H1 (cell line): ENCODE measurements around the gene PMP22. TPM values are rescaled to one million over a fixed set of nuclear protein-coding genes. Genes with fewer than 3 reads are reported as not detected.

Experiments used
- CTCF ChIA-PET: fragments of 300-600 bp; sonication (Branson Sonifier 250); formaldehyde crosslinking; loops from one replicate; lab custom pipeline; 2021; ENCODE audit not compliant: partially characterized antibody; lab: Charles Lee
- POLR2A ChIA-PET: fragments of 300-600 bp; sonication (Branson Sonifier 250); formaldehyde crosslinking; loops from one replicate; lab custom pipeline; 2021; ENCODE audit warnings: inconsistent platforms; ENCODE audit not compliant: partially characterized antibody; lab: Charles Lee
- DNase-seq, 2 experiments: peaks; one replicate each; pipeline versions ENCODE4 v3.0.0 to v3.0.0-alpha.2; 2010 to 2022; ENCODE audit warnings: low spot score in 2 of 2, low read depth in 1 of 2, mixed read lengths in 1 of 2
- FAIRE-seq: peaks from 2 replicates; lab custom pipeline; 2011; peaks lifted over from hg19 to GRCh38; lab: Jason Lieb, UNC
- H2AFZ ChIP-seq: 2 replicates; pipeline ENCODE4 v1.8.1; 2012; ENCODE audit warnings: low read length, inconsistent platforms
- H2AK5ac ChIP-seq: 2 replicates; pipeline ENCODE4 v1.6.1; 2013; ENCODE audit warnings: low read depth, low read length
- H2BK120ac ChIP-seq: replicated peaks from 2 replicates; pipeline ENCODE3; 2013; ENCODE audit warnings: low read depth, low read length, inconsistent platforms
- H2BK12ac ChIP-seq: 2 replicates; pipeline ENCODE4 v1.6.1; 2013; ENCODE audit warnings: low read depth, low read length
- H2BK15ac ChIP-seq: 2 replicates; pipeline ENCODE4 v1.6.1; 2013; ENCODE audit warnings: low read length
- H2BK20ac ChIP-seq: 2 replicates; pipeline ENCODE4 v1.6.1; 2013; ENCODE audit warnings: low read length
- H2BK5ac ChIP-seq: 2 replicates; pipeline ENCODE4 v1.6.1; 2013; ENCODE audit warnings: low read depth, low read length
- H3K14ac ChIP-seq: 2 replicates; pipeline ENCODE4 v1.6.1; 2013; ENCODE audit warnings: inconsistent platforms; ENCODE audit not compliant: insufficient read length
- H3K18ac ChIP-seq: 2 replicates; pipeline ENCODE4 v1.6.1; 2013; ENCODE audit warnings: low read length; ENCODE audit errors: extremely low read depth
- H3K23ac ChIP-seq: 2 replicates; pipeline ENCODE4 v1.6.1; 2013; ENCODE audit warnings: inconsistent platforms; ENCODE audit not compliant: insufficient read length
- H3K23me2 ChIP-seq: 2 replicates; pipeline ENCODE4 v1.6.1; 2013; ENCODE audit warnings: low read depth, low read length
- H3K27ac ChIP-seq: 2 replicates; pipeline ENCODE4 v1.6.1; 2011; ENCODE audit warnings: low read depth, low read length, inconsistent platforms
- H3K27me3 ChIP-seq, 4 experiments: replicated peaks in 1 of 4; 1 replicate in 1 of 4; 2 replicates in 3 of 4; pipeline versions ENCODE4 v1.6.1 to v1.8.1; 2011 to 2013; ENCODE audit warnings: low read length in 3 of 4, mild to moderate bottlenecking in 3 of 4, inconsistent platforms in 2 of 4, mixed read lengths in 2 of 4, moderate library complexity in 1 of 4; ENCODE audit not compliant: control insufficient read depth in 3 of 4, insufficient read depth in 3 of 4; ENCODE audit errors: extremely low read depth in 1 of 4
- H3K36me3 ChIP-seq, 4 experiments: 2 replicates each; pipeline versions ENCODE4 v1.6.1 to v1.8.1; 2011 to 2013; ENCODE audit warnings: mild to moderate bottlenecking in 4 of 4, low read length in 3 of 4, moderate library complexity in 2 of 4, control low read depth in 1 of 4, inconsistent platforms in 1 of 4; ENCODE audit not compliant: insufficient read depth in 4 of 4, control insufficient read depth in 2 of 4
- H3K4ac ChIP-seq: replicated peaks from 2 replicates; pipeline ENCODE3; 2013; ENCODE audit warnings: low read length, low read depth, mixed read lengths, inconsistent platforms; ENCODE audit not compliant: insufficient read length
- H3K4me1 ChIP-seq, 4 experiments: replicated peaks in 1 of 4; 1 replicate in 1 of 4; 2 replicates in 3 of 4; pipeline versions ENCODE4 v1.6.1 to v1.8.1; 2011 to 2013; ENCODE audit warnings: low read length in 3 of 4, inconsistent platforms in 2 of 4, mixed read lengths in 1 of 4; ENCODE audit not compliant: insufficient read depth in 4 of 4, control insufficient read depth in 3 of 4
- H3K4me2 ChIP-seq, 2 experiments: 2 replicates each; pipeline versions ENCODE4 v1.6.1 to v1.8.1; 2011 to 2013; ENCODE audit warnings: low read depth in 2 of 2, low read length in 2 of 2, control low read depth in 1 of 2, inconsistent platforms in 1 of 2, mild to moderate bottlenecking in 1 of 2; ENCODE audit not compliant: insufficient read depth in 1 of 2
- H3K4me3 ChIP-seq, 4 experiments: fragments of 200-600, 300-600 bp in 1 of 4; sonication (generic), shearing (Covaris generic), sonication (Bioruptor Twin) in 1 of 4; 2 replicates each; pipeline versions ENCODE4 v1.5.1 to v1.8.1; 2011 to 2016; ENCODE audit warnings: low read length in 4 of 4, low read depth in 3 of 4, control low read depth in 2 of 4, inconsistent platforms in 2 of 4, mild to moderate bottlenecking in 2 of 4, mixed read lengths in 1 of 4, moderate library complexity in 1 of 4; ENCODE audit not compliant: insufficient read depth in 2 of 4; ENCODE audit errors: extremely low read depth in 1 of 4
- H3K56ac ChIP-seq: replicated peaks from 2 replicates; pipeline ENCODE3; 2013; ENCODE audit warnings: low read depth, mild to moderate bottlenecking, mixed read lengths, low read length, inconsistent platforms; ENCODE audit not compliant: insufficient read length
- H3K79me1 ChIP-seq: 2 replicates; pipeline ENCODE4 v1.6.1; 2013; ENCODE audit warnings: low read depth, low read length, control low read depth
- H3K79me2 ChIP-seq, 2 experiments: 2 replicates each; pipeline versions ENCODE4 v1.6.1 to v1.8.1; 2012 to 2013; ENCODE audit warnings: low read length in 2 of 2, mild to moderate bottlenecking in 2 of 2, inconsistent platforms in 1 of 2; ENCODE audit not compliant: insufficient read depth in 2 of 2, control insufficient read depth in 1 of 2
- H3K9ac ChIP-seq, 4 experiments: replicated peaks in 1 of 4; 1 replicate in 1 of 4; 2 replicates in 3 of 4; pipeline versions ENCODE4 v1.6.1 to v1.8.1; 2011 to 2013; ENCODE audit warnings: low read depth in 3 of 4, low read length in 3 of 4, control low read depth in 2 of 4, mild to moderate bottlenecking in 2 of 4, moderate library complexity in 2 of 4, inconsistent platforms in 1 of 4; ENCODE audit errors: extremely low read depth in 1 of 4
- H3K9me3 ChIP-seq, 2 experiments: 2 replicates each; pipeline versions ENCODE4 v1.6.1 to v1.8.1; 2012 to 2013; ENCODE audit warnings: mild to moderate bottlenecking in 2 of 2, moderate library complexity in 2 of 2, control low read depth in 1 of 2, inconsistent platforms in 1 of 2, low read depth in 1 of 2, low read length in 1 of 2, mixed read lengths in 1 of 2; ENCODE audit not compliant: insufficient read depth in 2 of 2
- H4K20me1 ChIP-seq, 2 experiments: replicated peaks in 1 of 2; 2 replicates each; pipeline versions ENCODE3 to v1.8.1; 2011 to 2013; ENCODE audit warnings: inconsistent platforms in 2 of 2, low read length in 2 of 2, mild to moderate bottlenecking in 1 of 2; ENCODE audit not compliant: insufficient read depth in 2 of 2, control insufficient read depth in 1 of 2
- H4K5ac ChIP-seq: 2 replicates; pipeline ENCODE4 v1.6.1; 2013; ENCODE audit warnings: low read length, low read depth, mixed read lengths, inconsistent platforms; ENCODE audit not compliant: insufficient read length
- H4K8ac ChIP-seq: 2 replicates; pipeline ENCODE4 v1.8.0; 2013; ENCODE audit warnings: mild to moderate bottlenecking, moderate library complexity, low read length, inconsistent platforms; ENCODE audit not compliant: insufficient read depth; ENCODE audit errors: extremely low read depth
- H4K91ac ChIP-seq: replicated peaks from 2 replicates; pipeline ENCODE3; 2013; ENCODE audit warnings: low read length, mixed read lengths, inconsistent platforms; ENCODE audit not compliant: insufficient read length
- ATF2 ChIP-seq: IDR thresholded peaks from 2 replicates; pipeline ENCODE4 v1.6.1; 2012; ENCODE audit warnings: low read length, inconsistent platforms
- BACH1 ChIP-seq: IDR thresholded peaks from 2 replicates; pipeline ENCODE4 v1.6.1; 2012; ENCODE audit warnings: low read length, improper control_type of control experiment
- BRCA1 ChIP-seq: IDR thresholded peaks from 2 replicates; pipeline ENCODE4 v1.6.1; 2012; ENCODE audit warnings: low read depth, low read length, improper control_type of control experiment
- EP300 ChIP-seq, 2 experiments: IDR thresholded peaks; 1 replicate in 1 of 2; 2 replicates in 1 of 2; pipeline ENCODE4 v1.6.1; 2011 to 2012; ENCODE audit warnings: low read depth in 2 of 2, low read length in 2 of 2, mild to moderate bottlenecking in 2 of 2, borderline replicate concordance in 1 of 2, inconsistent platforms in 1 of 2, moderate library complexity in 1 of 2
- FOSL1 ChIP-seq: IDR thresholded peaks from 2 replicates; pipeline ENCODE4 v1.6.1; 2011; ENCODE audit warnings: mild to moderate bottlenecking, low read depth, low read length, moderate library complexity; ENCODE audit not compliant: insufficient read depth
- HDAC6 ChIP-seq: IDR thresholded peaks from one replicate; pipeline ENCODE4 v1.7.1; 2012; ENCODE audit warnings: low read depth, mild to moderate bottlenecking, inconsistent platforms, low read length, moderate library complexity
- NRF1 ChIP-seq: IDR thresholded peaks from 2 replicates; pipeline ENCODE4 v1.6.1; 2011; ENCODE audit warnings: mild to moderate bottlenecking, low read depth, low read length, improper control_type of control experiment
- RXRA ChIP-seq: IDR thresholded peaks from 2 replicates; pipeline ENCODE4 v1.6.1; 2011; ENCODE audit warnings: low read depth, mild to moderate bottlenecking, low read length, moderate library complexity; ENCODE audit not compliant: insufficient read depth
- SIX5 ChIP-seq: IDR thresholded peaks from 2 replicates; pipeline ENCODE4 v1.6.1; 2011; ENCODE audit warnings: mild to moderate bottlenecking, low read depth, low read length
- SP2 ChIP-seq: IDR thresholded peaks from 2 replicates; pipeline ENCODE4 v1.6.1; 2012; ENCODE audit warnings: mild to moderate bottlenecking, low read length, inconsistent platforms
- TEAD4 ChIP-seq: IDR thresholded peaks from 2 replicates; pipeline ENCODE4 v1.6.1; 2012; ENCODE audit warnings: low read depth, low read length, inconsistent platforms, mixed read lengths
- WGBS, 2 experiments: shearing (Covaris generic) in 1 of 2; methylation state at CpG; one replicate each; pipeline versions ENCODE4 v1.1.6 to v1.1.7; 2013 to 2015; ENCODE audit warnings: low lambda C conversion rate in 2 of 2, mixed read lengths in 2 of 2, inconsistent platforms in 1 of 2, low coverage in 1 of 2, missing lambda C conversion rate in 1 of 2; ENCODE audit not compliant: insufficient replicate concordance in 2 of 2, insufficient coverage in 1 of 2, insufficient read length in 1 of 2; ENCODE audit errors: extremely low coverage in 1 of 2, missing lambda C conversion rate in 1 of 2; 5-methylcytosine and 5-hydroxymethylcytosine counted together
- polyA plus RNA-seq, 7 experiments: library from polyadenylated mRNA; depleted of rRNA in 3 of 7; stranded (reverse) in 5 of 7; unstranded in 2 of 7; fragments of >200 nt in 5 of 7; fragments of 200-250 nt in 2 of 7; gene quantifications; 1 replicate in 5 of 7; 2 replicates in 1 of 7; 4 replicates in 1 of 7; pipeline versions ENCODE4 v1.2.1 to v1.2.3, GENCODE V29; 2011 to 2013; ENCODE audit warnings: missing spikeins in 2 of 7, mixed read lengths in 2 of 7
- total RNA-seq: library from RNA; stranded (reverse); fragmentation: NEBNext Ultra II Directional; extraction: Animal tissue kit (Norgen Biotek cat#: 25700); gene quantifications from 2 replicates; pipeline ENCODE4 v1.2.1, GENCODE V29; 2021

Gene PMP22
- total and polyA plus RNA-seq, 2 of the 8 experiments (the other 6 are each of a cell fraction or from before 2014, with no cell fraction given) = 0.84 to 4.9 TPM

- Histone ChIP-seq H2BK20ac (no peak overlapping the region), H3K27ac (no peak overlapping the region), H3K4me3 (no peak overlapping the region), H2BK12ac (no peak overlapping the region), H3K56ac (no peak overlapping the region), H2BK120ac (no peak overlapping the region), H3K23me2 (peaks cover 4% of the 10 kb centered on the region), H3K79me1 (no peaks in the 10 kb centered on the region), H3K36me3 (no peaks in the 10 kb centered on the region), H4K8ac (no peak overlapping the region), H2AK5ac (no peak overlapping the region), H2BK5ac (no peak overlapping the region), H2AFZ (no peak overlapping the region), H4K20me1 (peaks cover 0 to 3% of the 10 kb centered on the region in 2 experiments), H3K18ac (no peak overlapping the region), H3K4me1 (peaks cover 0 to 2% (median 0%) of the 10 kb centered on the region in 4 experiments; a peak in 1 of 7 replicates), H2BK15ac (no peak overlapping the region), H3K4ac (no peak overlapping the region), H3K9ac (no peak overlapping the region), H4K5ac (no peak overlapping the region), H3K23ac (no peak overlapping the region), H3K9me3 (no peaks in the 10 kb centered on the region), H4K91ac (no peak overlapping the region), H3K14ac (no peak overlapping the region), H3K4me2 (no peak overlapping the region), H3K79me2 (no peaks in the 10 kb centered on the region), H3K27me3 (peaks cover 16 to 39% (median 32%) of the 10 kb centered on the region in 4 experiments)
- DNase-seq (no peak), FAIRE-seq (no peak)
- WGBS, 2 experiments = 87% methylated on average over 13 of the region's 13 CpGs; no CpG with 5 or more reads in 1 of the 2 experiments
- POLR2A ChIA-PET = no interaction called here
- CTCF ChIA-PET = interaction anchor here (0.8 to 4.3 kb wide), 9 partner anchors 8 to 247 kb away, joined by 3 to 87 read pairs (median 5); no protein-coding TSS in a partner anchor
- TF ChIP-seq SP2 (no peak), NRF1 (no peak), ATF2 (no peak), HDAC6 (no peak), EP300 (IDR thresholded peaks at IDR 0.05; ENCODE audit: borderline replicate concordance in 1 of 2, low read depth in 2 of 2, low read length in 2 of 2) (no peak), BACH1 (no peak), BRCA1 (no peak), RXRA (no peak), FOSL1 (no peak), TEAD4 (no peak), SIX5 (no peak)
Measured at GRCh38 chr17:15255713-15256454, 9.2 kb downstream of the PMP22 start.
